HEK293T (cell line): ENCODE data around the gene TAF3.

Experiments
- CTCF ChIA-PET: fragments of 350-600 bp; formaldehyde crosslinking; extraction: SDS; loops from one replicate; lab custom pipeline; 2021; ENCODE audit warnings: antibody characterized with exemption, inconsistent platforms; lab: Yijun Ruan, JAX
- POLR2A ChIA-PET: fragments of 350-600 bp; formaldehyde crosslinking; extraction: SDS; loops from one replicate; lab custom pipeline; 2020; ENCODE audit warnings: antibody characterized with exemption, inconsistent platforms; lab: Yijun Ruan, JAX
- DNase-seq: peaks from one replicate; pipeline ENCODE4 v3.0.0; 2012; ENCODE audit warnings: mixed read lengths; ENCODE audit errors: extremely low spot score
- ARNT ChIP-seq: fragments of 450-650 bp; IDR thresholded peaks from 2 replicates; pipeline ENCODE4 v1.6.1; 2017; ENCODE audit warnings: mild to moderate bottlenecking
- BHLHE40 ChIP-seq: fragments of 450-650 bp; IDR thresholded peaks from 2 replicates; pipeline ENCODE4 v1.6.1; 2016; ENCODE audit warnings: mild to moderate bottlenecking, moderate library complexity, borderline replicate concordance
- CTBP1 ChIP-seq: fragments of 450-650 bp; IDR thresholded peaks from 2 replicates; pipeline ENCODE4 v1.6.1; 2016; ENCODE audit warnings: borderline replicate concordance
- ELF4 ChIP-seq: fragments of 450-650 bp; IDR thresholded peaks from 2 replicates; pipeline ENCODE4 v1.6.1; 2017; ENCODE audit warnings: antibody characterized with exemption
- FOXA1 ChIP-seq: fragments of 450-650 bp; IDR thresholded peaks from 2 replicates; pipeline ENCODE4 v1.6.1; 2016; ENCODE audit warnings: mild to moderate bottlenecking
- FOXK2 ChIP-seq: fragments of 450-650 bp; IDR thresholded peaks from 2 replicates; pipeline ENCODE4 v1.6.1; 2016; ENCODE audit warnings: mild to moderate bottlenecking
- FOXM1 ChIP-seq: fragments of 450-650 bp; IDR thresholded peaks from 2 replicates; pipeline ENCODE4 v1.6.1; 2017; ENCODE audit warnings: mild to moderate bottlenecking, borderline replicate concordance
- HDGF ChIP-seq: fragments of 450-650 bp; IDR thresholded peaks from 2 replicates; pipeline ENCODE4 v1.6.1; 2017; ENCODE audit warnings: antibody characterized with exemption, borderline replicate concordance
- L3MBTL2 ChIP-seq: fragments of 450-650 bp; conservative IDR thresholded peaks from 2 replicates; pipeline ENCODE4 v1.6.1; 2016; ENCODE audit warnings: mild to moderate bottlenecking
- LEF1 ChIP-seq: fragments of 450-650 bp; IDR thresholded peaks from 2 replicates; pipeline ENCODE4 v1.6.1; 2017; ENCODE audit warnings: mild to moderate bottlenecking, borderline replicate concordance
- NFRKB ChIP-seq: fragments of 450-650 bp; IDR thresholded peaks from 2 replicates; pipeline ENCODE4 v1.6.1; 2016; ENCODE audit warnings: mild to moderate bottlenecking, moderate library complexity
- SP1 ChIP-seq: fragments of 450-650 bp; IDR thresholded peaks from 2 replicates; pipeline ENCODE4 v1.6.1; 2017
- SUZ12 ChIP-seq: fragments of 450-650 bp; IDR thresholded peaks from 2 replicates; pipeline ENCODE4 v1.6.1; 2016; ENCODE audit warnings: mild to moderate bottlenecking
- TARDBP ChIP-seq: fragments of 450-650 bp; IDR thresholded peaks from 2 replicates; pipeline ENCODE4 v1.6.1; 2016
- ZNF384 ChIP-seq: fragments of 450-650 bp; IDR thresholded peaks from 2 replicates; pipeline ENCODE4 v1.6.1; 2016
- TF ChIP-seq, protein P1 (sequence below): fragments of 450-650 bp; IDR thresholded peaks from 2 replicates; pipeline ENCODE4 v1.6.1; 2016

Gene TAF3

DNA sequence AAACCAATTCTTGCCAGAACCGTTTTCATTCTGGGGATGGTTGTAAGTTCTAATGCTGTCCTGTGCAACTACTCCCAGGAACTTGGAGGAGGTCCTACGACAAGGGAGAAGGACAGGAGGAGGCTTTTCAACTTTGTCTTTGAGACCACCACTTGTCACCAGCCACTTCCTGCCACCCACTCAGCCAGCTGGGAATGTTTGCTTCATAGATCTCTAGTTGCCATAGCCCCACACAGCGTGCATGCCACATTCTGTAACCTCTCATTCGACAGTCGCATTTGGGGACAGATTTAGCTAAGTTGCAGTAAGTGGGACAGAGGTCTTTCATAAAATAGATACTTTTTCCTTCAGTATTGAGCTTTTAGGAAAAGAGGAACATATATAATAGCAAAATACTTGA lies 78.0 kb downstream of the TAF3 start:
- TF ChIP-seq BHLHE40 (no peak), ELF4 (no peak), TARDBP (no peak), L3MBTL2 (no peak), FOXA1 (no peak), FOXK2 (no peak), ARNT (no peak), NFRKB (no peak), LEF1 (no peak), ZNF384 (no peak), SP1 (no peak), FOXM1 (no peak), CTBP1 (no peak), SUZ12 (no peak), HDGF (no peak)
- TF ChIP-seq, protein P1, sequence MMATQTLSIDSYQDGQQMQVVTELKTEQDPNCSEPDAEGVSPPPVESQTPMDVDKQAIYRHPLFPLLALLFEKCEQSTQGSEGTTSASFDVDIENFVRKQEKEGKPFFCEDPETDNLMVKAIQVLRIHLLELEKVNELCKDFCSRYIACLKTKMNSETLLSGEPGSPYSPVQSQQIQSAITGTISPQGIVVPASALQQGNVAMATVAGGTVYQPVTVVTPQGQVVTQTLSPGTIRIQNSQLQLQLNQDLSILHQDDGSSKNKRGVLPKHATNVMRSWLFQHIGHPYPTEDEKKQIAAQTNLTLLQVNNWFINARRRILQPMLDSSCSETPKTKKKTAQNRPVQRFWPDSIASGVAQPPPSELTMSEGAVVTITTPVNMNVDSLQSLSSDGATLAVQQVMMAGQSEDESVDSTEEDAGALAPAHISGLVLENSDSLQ, result no peak
- no peak for DNase-seq
- POLR2A ChIA-PET, result no interaction called here
- CTCF ChIA-PET, result interaction anchor here (0.6 kb wide), 1 partner anchor 24 kb away, joined by 3 read pairs; no protein-coding TSS in a partner anchor

DNA sequence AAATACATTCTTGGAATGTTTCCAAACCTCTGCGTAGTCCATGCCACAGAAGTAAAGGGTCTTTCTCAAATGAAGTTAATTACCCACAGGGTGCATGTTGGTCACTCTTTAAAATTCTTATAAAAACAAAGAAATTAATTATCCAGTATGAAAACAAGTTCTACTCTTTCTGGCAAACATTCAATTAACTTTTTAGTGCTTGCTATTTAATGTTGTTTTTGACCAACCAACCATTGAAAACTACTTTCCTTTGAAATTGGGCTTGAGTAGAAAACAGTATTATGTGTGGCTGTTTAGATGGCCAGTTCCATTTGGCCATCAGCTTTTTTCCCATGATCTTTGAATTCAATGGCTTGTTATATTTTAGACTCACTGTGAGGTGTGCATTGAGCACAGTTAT lies 83.0 kb downstream of the TAF3 start:
- no peak for DNase-seq
- POLR2A ChIA-PET, result no interaction called here
- CTCF ChIA-PET, result no interaction called here
- TF ChIP-seq ZNF384 (no peak), FOXA1 (no peak)

DNA sequence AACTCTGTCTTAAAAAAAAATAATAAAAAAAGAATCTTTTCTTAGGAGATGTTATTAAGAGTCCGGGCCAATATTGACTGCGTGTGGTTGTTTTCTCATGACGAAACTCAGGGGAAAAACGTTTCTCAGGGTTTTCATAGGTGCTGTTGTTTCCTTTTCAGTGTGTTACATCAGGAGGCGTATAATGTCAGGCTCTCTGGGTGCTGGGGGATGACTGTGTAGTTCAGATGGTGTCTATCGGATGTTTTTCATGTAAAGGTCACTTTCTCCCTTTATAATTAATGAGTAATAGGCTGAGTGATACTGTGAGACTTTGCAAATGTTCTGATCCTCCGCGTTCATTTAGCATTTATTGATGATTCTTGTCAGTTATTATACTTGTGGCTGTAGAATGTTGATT lies 84.1 kb downstream of the TAF3 start:
- CTCF ChIA-PET, result no interaction called here
- no peak for DNase-seq
- POLR2A ChIA-PET, result no interaction called here
- TF ChIP-seq ELF4 (no peak), ARNT (no peak), LEF1 (no peak), BHLHE40 (no peak), SUZ12 (no peak), NFRKB (no peak), FOXM1 (no peak), HDGF (no peak), FOXA1 (no peak), CTBP1 (no peak), FOXK2 (no peak), SP1 (no peak), ZNF384 (no peak), TARDBP (no peak)
- TF ChIP-seq, protein P1, result no peak

DNA sequence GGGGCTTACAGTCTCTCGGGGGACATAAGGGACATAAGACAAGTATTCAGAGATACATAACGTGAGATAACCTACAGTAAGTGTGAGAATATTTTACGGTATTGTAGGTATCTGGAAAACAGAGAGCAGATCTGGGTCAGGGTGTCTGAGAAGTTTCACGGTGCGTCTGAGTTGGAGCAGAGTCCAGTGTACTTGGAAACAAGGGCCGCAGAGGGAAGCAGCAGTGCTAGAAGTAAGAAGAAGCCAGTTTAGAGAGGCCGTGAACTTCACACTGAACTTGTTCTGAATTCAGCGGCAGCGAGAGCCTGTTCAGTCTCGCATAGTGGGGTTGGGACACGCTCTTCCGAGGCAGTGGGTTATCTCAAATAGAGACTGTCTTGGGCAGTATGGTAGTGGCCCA lies 85.5 kb downstream of the TAF3 start:
- ChIA-PET CTCF (no interaction called here), POLR2A (no interaction called here)
- TF ChIP-seq HDGF (no peak), BHLHE40 (no peak), FOXA1 (no peak), L3MBTL2 (no peak), SP1 (no peak), CTBP1 (no peak), ARNT (no peak), TARDBP (no peak), FOXM1 (no peak), LEF1 (no peak), NFRKB (no peak), SUZ12 (no peak)
- no peak for DNase-seq

DNA sequence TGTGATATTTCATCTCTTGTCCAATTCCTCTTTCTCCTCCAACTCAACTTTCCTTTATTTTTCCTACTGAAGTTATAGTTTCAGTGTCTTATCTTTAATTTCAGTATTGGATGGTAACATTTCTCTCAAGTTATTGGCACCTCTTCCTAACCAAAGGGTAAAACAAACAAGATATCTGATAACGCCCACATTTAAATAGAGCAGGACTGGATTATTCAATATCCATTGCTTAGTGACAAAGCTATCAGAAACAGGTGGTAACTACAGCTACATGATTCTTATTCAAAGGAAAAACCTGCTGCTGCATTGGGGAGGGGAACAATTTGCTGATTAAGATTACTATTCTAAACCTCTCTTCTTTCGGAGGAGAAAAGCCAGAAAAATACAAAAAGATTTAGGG lies 87.8 kb downstream of the TAF3 start:
- POLR2A ChIA-PET, result no interaction called here
- TF ChIP-seq L3MBTL2, result no peak
- no peak for DNase-seq
- CTCF ChIA-PET, result no interaction called here

DNA sequence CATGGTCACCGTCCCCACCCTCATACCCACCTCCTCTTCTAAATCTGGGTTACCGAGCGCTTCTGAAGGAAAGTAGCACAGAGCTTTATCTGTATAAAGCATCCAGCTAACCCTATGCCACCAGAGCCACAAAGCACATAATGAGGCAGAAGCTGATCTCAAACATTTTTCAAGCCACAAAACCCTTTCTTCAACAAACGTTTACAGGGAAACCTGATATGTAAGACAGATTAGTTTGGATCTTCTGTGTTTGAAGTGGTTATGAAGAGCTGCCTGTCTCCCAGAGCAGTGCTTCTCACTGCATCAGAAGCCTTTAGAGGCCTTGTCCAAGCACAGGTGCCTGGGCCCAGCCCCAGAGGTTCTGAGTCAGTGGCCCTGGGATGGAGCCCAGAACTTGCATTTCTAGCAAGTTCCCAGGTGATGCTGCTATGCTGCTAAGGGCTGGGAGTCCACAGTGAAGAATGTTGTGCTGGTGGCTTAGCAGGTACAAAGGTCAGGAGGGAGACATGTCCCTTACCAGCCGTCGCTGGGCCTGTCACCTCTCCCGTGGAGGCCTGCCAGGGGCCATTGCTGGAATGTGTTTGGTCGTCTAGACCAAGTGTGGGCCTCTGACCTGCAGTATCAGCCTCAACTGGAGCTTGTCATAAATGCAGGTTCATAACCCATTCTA lies 90.4 kb downstream of the TAF3 start:
- DNase-seq, result no peak
- ChIA-PET POLR2A (no interaction called here), CTCF (no interaction called here)
- TF ChIP-seq L3MBTL2, result no peak
- TF ChIP-seq ARNT, result no peak
- no peak for TF ChIP-seq ZNF384
- TF ChIP-seq SP1, result no peak
- no peak for TF ChIP-seq HDGF
- no peak for TF ChIP-seq SUZ12
- TF ChIP-seq, protein P1, result no peak
- TF ChIP-seq CTBP1, result no peak
- TF ChIP-seq LEF1, result no peak
- TF ChIP-seq FOXK2, result no peak
- no peak for TF ChIP-seq NFRKB
- TF ChIP-seq TARDBP, result no peak
